ENCODE measurements around the gene MLLT6.

Gene MLLT6

GRCh38 chr17:38727736-38728135 is 22.7 kb downstream of the MLLT6 start:
- H3K9me3 ChIP-seq = no peaks in the 10 kb centered on the region
- TF ChIP-seq CTCF (IDR thresholded peaks at IDR 0.05; ENCODE audit: low read depth, low read length) = no peak
- peaks cover 16% of the 10 kb centered on the region for H3K36me3 ChIP-seq
- no peaks in the 10 kb centered on the region for H3K27me3 ChIP-seq
- H3K4me1 ChIP-seq = peaks cover 30% of the 10 kb centered on the region
- H3K4me3 ChIP-seq (ENCODE audit: low read depth, low read length) = no peak overlapping the region
- DNase-seq = no peak

- no peak for DNase-seq
- peaks cover 17% of the 10 kb centered on the region for H3K36me3 ChIP-seq
- no peaks in the 10 kb centered on the region for H3K27me3 ChIP-seq
- TF ChIP-seq CTCF (IDR thresholded peaks at IDR 0.05; ENCODE audit: low read depth, low read length) = no peak
- no peak overlapping the region for H3K4me3 ChIP-seq (ENCODE audit: low read depth, low read length)
- H3K4me1 ChIP-seq = peaks cover 25% of the 10 kb centered on the region
- H3K9me3 ChIP-seq = no peaks in the 10 kb centered on the region
Measured at GRCh38 chr17:38728290-38728831, 23.3 kb downstream of the MLLT6 start.

- no peak for DNase-seq
- no peak for TF ChIP-seq CTCF (IDR thresholded peaks at IDR 0.05; ENCODE audit: low read depth, low read length)
- H3K27me3 ChIP-seq = no peaks in the 10 kb centered on the region
- H3K36me3 ChIP-seq = peaks cover 21% of the 10 kb centered on the region
- H3K9me3 ChIP-seq = no peaks in the 10 kb centered on the region
- H3K4me1 ChIP-seq = peaks cover 17% of the 10 kb centered on the region
- H3K4me3 ChIP-seq (ENCODE audit: low read depth, low read length) = peak overlapping the region; percentile 56
Measured at GRCh38 chr17:38729368-38729885, 24.4 kb downstream of the MLLT6 start.

- TF ChIP-seq CTCF (IDR thresholded peaks at IDR 0.05; ENCODE audit: low read depth, low read length) = peak; percentile 21; the same call in 1 of the 2 replicates
- peak within 1 kb of the TSS; percentile 87 for H3K4me3 ChIP-seq (ENCODE audit: low read depth, low read length)
- H3K36me3 ChIP-seq = peaks cover 27% of the 10 kb centered on the region
- DNase-seq = peak; percentile 93
- peaks cover 13% of the 10 kb centered on the region for H3K4me1 ChIP-seq
- H3K9me3 ChIP-seq = no peaks in the 10 kb centered on the region
- no peaks in the 10 kb centered on the region for H3K27me3 ChIP-seq
Measured at GRCh38 chr17:38729886-38730525, 24.9 kb downstream of the MLLT6 start, which contains the start of gene CISD3. Gene CISD3, plus strand, starts transcription at chr17:38730341. Its CDS starts 18 bp downstream, at chr17:38730359.

- peak; percentile 89 for DNase-seq
- Histone ChIP-seq H3K9me3 (no peaks in the 10 kb centered on the region), H3K4me1 (peaks cover 13% of the 10 kb centered on the region), H3K4me3 (ENCODE audit: low read depth, low read length) (peak overlapping the region; percentile 87), H3K27me3 (no peaks in the 10 kb centered on the region), H3K36me3 (peaks cover 35% of the 10 kb centered on the region)
- no peak for TF ChIP-seq CTCF (IDR thresholded peaks at IDR 0.05; ENCODE audit: low read depth, low read length)
Measured at GRCh38 chr17:38730526-38731379, 25.7 kb downstream of the MLLT6 start.

Measured in BE2C (cell line).